Measurements from ENCODE around the gene FEN1. TPM values are rescaled to one million over a fixed set of nuclear protein-coding genes. Genes with fewer than 3 reads are reported as not detected.

The FEN1 gene
- total and polyA plus RNA-seq, 4 donors, result 4.5 to 46.5 (median 9.5) TPM

DNA sequence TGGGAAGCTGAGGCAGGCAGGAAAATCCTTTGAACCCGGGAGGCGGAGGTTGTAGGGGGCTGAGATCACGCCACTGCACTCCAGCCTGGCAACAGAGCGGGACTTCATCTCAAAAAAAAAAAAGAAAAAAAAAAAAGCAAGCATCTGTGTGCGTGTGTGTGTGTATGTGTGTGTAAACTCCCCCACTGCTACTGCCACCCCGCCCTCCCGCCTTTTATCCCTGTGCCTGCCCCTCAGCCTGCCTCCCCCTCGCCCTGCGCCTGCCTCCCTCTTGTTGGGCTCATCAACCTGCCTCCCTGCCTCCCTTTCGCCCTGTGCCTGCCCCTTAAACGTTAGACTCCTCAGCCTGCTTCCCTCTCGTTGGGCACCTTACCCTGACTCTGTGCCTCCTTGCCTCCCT is 18.3 kb upstream of the FEN1 start:
- TF ChIP-seq MAX (IDR thresholded peaks at IDR 0.05), result no peak
- no peak for TF ChIP-seq GABPA (IDR thresholded peaks at IDR 0.05 in 1 of 2, conservative IDR thresholded peaks at IDR 0.05 in 1 of 2)
- TF ChIP-seq REST (IDR thresholded peaks at IDR 0.05), result no peak
- TF ChIP-seq NR2F2 (IDR thresholded peaks at IDR 0.05), result no peak
- TF ChIP-seq CTCF (IDR thresholded peaks at IDR 0.05; ENCODE audit: low read depth, low read length, missing input control), result no peak
- TF ChIP-seq FOXA1 (IDR thresholded peaks at IDR 0.05), result no peak
- no peak for TF ChIP-seq FOXA2 (IDR thresholded peaks at IDR 0.05)
- TF ChIP-seq SP1 (IDR thresholded peaks at IDR 0.05), result no peak
- no peak for TF ChIP-seq RAD21 (IDR thresholded peaks at IDR 0.05)
- no peak for TF ChIP-seq HNF4A (conservative IDR thresholded peaks at IDR 0.05)
- no peak for TF ChIP-seq JUND (IDR thresholded peaks at IDR 0.05)
- no peak for TF ChIP-seq RXRA (IDR thresholded peaks at IDR 0.05)
- no peak for TF ChIP-seq ZBTB33 (IDR thresholded peaks at IDR 0.05)
- no peak for TF ChIP-seq EGR1 (IDR thresholded peaks at IDR 0.05; ENCODE audit: low read depth in 2 of 2)
- TF ChIP-seq TAF1 (conservative IDR thresholded peaks at IDR 0.05), result no peak
- TF ChIP-seq HNF4G (IDR thresholded peaks at IDR 0.05), result no peak
- Histone ChIP-seq H3K27me3 (ENCODE audit: control insufficient read depth in 4 of 4, insufficient read depth in 4 of 4, low read length in 3 of 4) (no peaks in the 10 kb centered on the region), H3K9ac (ENCODE audit: low read depth in 1 of 2, low read length in 2 of 2) (no peak overlapping the region), H3K9me3 (ENCODE audit: control insufficient read depth in 4 of 4, low read length in 3 of 4) (no peaks in the 10 kb centered on the region), H3K36me3 (ENCODE audit: control insufficient read depth in 4 of 4, insufficient read depth in 3 of 4, low read depth in 1 of 4, low read length in 3 of 4) (peaks cover 0 to 15% (median 2%) of the 10 kb centered on the region in 4 donors), H3K4me1 (ENCODE audit: control insufficient read depth in 4 of 4, insufficient read depth in 4 of 4, low read length in 3 of 4) (peaks cover 0 to 12% (median 9%) of the 10 kb centered on the region in 4 donors), H3K4me3 (ENCODE audit: low read depth in 1 of 3, low read length in 3 of 3) (no peak overlapping the region), H3K27ac (ENCODE audit: low read depth in 1 of 2, low read length in 2 of 2) (no peak overlapping the region)
- WGBS, result 91% methylated on average over 12 of the region's 12 CpGs
- no peak for DNase-seq (ENCODE audit: low spot score)

- Histone ChIP-seq H3K4me3 (ENCODE audit: low read depth in 1 of 3, low read length in 3 of 3) (no peak overlapping the region), H3K9ac (ENCODE audit: low read depth in 1 of 2, low read length in 2 of 2) (no peak overlapping the region), H3K4me1 (ENCODE audit: control insufficient read depth in 4 of 4, insufficient read depth in 4 of 4, low read length in 3 of 4) (peaks cover 0 to 10% (median 9%) of the 10 kb centered on the region in 4 donors), H3K9me3 (ENCODE audit: control insufficient read depth in 4 of 4, low read length in 3 of 4) (no peaks in the 10 kb centered on the region), H3K27ac (ENCODE audit: low read depth in 1 of 2, low read length in 2 of 2) (no peak overlapping the region), H3K36me3 (ENCODE audit: control insufficient read depth in 4 of 4, insufficient read depth in 3 of 4, low read depth in 1 of 4, low read length in 3 of 4) (peaks cover 0 to 22% (median 2%) of the 10 kb centered on the region in 4 donors), H3K27me3 (ENCODE audit: control insufficient read depth in 4 of 4, insufficient read depth in 4 of 4, low read length in 3 of 4) (no peaks in the 10 kb centered on the region)
- no peak for DNase-seq (ENCODE audit: low spot score)
- no peak for TF ChIP-seq NR2F2 (IDR thresholded peaks at IDR 0.05)
- no peak for TF ChIP-seq YY1 (IDR thresholded peaks at IDR 0.05)
- WGBS, result 97% methylated on average over 6 of the region's 6 CpGs
Measured at GRCh38 chr11:61775106-61775505, 17.6 kb upstream of the FEN1 start.

Data from liver (tissue), 9 donors.